GM19372 (cell line): ENCODE measurements around the gene IL31RA.

ENCODE experiments used
- ATAC-seq: cut with Tn5 transposase; IDR thresholded peaks from one replicate; pipeline ENCODE4 v1.9.1; 2021; ENCODE audit warnings: mild to moderate bottlenecking, low read depth, moderate library complexity; ENCODE audit not compliant: unreplicated experiment

IL31RA gene

DNA sequence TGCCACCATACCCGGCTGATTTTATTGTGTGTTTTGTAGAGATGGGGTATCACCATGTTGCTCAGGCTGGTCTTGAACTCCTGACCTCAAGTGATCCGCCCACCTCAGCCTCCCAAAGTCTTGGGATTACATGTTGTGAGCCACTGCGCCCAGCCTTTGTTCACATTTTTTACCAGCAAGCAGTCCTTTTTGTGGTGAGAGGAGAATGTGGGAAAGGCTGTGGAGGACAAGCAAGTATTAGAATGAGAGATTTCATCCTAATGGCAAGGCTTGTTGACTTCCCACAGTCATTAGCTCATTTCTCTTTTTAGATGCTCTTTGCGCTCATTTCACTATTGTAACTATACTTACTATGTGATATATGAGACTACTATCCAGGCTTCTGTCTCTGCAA lies 6.1 kb downstream of the IL31RA start:
- no peak for ATAC-seq

DNA sequence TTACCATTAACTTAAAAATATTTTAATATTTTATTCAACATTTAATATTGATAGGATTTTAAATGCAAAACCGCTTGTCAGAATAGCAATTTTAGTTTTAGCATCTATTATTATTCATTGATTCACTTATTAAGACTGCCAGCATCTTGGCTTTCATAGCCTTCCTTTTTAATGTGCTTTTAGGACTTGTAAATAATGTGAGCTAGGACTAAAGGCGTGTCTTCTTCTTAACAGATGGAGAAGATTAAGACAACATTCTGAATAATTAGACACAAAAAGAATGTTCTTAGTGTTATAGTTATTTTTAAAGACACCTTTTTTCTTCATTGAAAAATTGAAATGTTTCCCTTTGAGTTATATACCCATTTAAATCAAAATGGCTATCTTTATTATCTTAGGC lies 6.9 kb downstream of the IL31RA start:
- no peak for ATAC-seq

DNA sequence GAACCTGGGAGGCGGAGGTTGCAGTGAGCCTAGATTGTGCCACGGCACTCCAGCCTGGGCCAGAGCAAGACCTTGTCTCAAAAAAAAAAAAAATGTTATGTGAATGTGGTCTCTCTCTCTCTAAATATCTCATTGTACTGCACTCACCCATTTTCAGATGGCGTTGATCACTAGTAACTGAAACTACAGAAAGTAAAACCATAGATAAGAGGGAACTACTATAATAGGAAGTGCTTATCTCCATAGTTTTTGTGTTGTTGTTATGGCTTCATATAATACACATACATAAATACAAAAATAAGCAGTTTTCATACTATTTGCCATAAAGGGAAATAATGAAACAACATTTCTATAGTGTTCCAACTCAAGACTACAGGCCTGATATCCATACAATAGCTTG lies 9.1 kb downstream of the IL31RA start:
- no peak for ATAC-seq

DNA sequence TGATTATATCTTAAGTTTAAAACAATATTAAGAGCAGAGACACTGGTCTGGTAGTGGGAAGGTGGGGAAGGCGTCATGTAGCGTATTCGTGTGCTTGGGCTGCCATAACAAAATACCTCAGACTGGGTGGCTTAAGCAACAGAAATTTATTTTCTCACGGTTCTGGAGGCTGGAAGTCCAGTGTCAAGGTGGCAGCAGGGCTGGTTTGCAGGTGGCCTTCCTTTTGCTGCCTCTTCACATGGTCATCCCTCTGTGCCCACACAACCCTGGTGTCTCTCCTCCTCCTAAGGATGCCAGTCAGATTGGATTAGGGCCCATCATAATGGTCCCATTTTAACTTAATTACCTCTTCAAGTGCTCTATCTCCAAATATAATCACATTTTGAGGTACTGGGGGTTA lies 9.6 kb downstream of the IL31RA start:
- no peak for ATAC-seq

DNA sequence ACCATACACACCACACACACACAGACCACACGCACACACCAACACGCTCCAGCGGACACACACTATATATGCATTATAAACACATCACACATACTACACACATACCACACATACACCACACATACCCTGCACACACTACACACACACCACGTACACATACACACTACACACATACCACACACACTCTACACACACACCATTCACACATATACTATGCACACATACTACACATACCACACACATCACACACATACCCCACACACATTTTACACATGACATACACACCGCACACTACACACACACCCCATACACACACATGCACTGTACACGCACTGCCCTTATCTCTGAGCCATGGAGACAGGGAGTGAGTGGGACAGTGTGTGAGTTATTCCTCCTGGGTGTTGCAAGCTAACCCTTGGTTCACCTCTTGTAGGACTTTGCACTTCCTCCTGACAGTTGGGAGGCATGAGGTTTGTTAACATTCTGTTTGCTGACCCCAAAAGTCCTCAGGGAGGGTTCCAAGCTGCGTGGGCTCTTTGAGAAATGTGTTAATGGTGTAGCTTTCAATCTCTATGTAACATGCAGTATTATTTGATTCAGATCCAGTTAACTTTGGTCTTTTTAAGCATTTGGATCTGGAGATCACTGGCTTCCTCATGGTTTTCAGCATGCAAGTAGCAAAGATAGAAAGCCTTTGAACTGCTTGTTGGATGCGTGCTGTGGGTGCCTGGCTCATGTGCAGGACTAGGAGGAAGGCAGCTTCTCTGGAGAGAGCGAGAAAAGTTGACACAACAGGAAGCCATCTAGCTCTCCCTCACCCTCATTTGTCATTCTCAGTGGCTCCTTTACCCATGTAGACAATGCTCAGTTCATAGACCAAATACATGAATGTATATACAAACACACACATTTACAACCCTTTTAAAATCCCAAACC lies 13.7 kb downstream of the IL31RA start:
- no peak for ATAC-seq

- no peak for ATAC-seq
Observed at GRCh38 chr5:55865831-55866230, 14.7 kb downstream of the IL31RA start.

GRCh38 chr5:55866485-55866884 lies 15.3 kb downstream of the IL31RA start:
- ATAC-seq: no peak

DNA sequence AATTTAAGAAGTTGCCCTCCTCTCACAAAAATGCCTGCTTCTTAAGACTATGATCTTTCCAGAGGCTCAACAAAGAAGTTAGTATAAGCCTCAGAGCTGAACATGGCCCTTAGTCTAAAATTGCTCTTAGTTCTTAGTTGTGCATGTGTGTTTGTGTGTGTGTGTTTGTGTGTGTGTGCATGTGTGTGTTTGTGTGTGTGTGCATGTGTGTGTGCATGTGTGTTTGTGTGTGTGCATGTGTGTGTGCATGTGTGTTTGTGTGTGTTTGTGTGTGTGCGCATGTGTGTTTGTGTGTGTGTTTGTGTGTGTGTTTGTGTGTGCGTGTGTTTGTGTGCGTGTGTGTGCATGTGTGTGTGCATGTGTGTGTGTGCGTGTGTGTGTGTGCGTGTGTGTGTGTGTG lies 15.8 kb downstream of the IL31RA start:
- ATAC-seq: no peak

DNA sequence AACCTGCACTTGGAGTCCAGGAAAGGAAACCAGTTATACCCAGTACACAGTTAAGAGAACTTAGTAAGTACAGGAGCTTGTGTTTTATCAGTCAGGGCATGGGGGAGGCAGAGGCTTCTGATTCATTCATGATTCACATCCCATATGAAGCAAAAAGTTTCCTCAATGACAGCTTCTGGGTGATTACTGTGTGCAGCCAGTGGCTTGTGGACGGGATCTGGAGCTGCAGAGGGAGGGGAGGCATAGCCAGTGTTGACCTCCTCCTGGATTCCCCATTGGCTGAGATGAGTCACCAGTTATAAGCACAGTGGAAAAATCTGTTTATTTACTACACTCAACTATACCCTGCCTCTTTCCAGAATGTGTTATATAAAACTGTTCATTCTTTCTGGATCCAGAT lies 17.7 kb downstream of the IL31RA start:
- ATAC-seq: no peak

- ATAC-seq: no peak
Observed at GRCh38 chr5:55869847-55870246, 18.7 kb downstream of the IL31RA start.

DNA sequence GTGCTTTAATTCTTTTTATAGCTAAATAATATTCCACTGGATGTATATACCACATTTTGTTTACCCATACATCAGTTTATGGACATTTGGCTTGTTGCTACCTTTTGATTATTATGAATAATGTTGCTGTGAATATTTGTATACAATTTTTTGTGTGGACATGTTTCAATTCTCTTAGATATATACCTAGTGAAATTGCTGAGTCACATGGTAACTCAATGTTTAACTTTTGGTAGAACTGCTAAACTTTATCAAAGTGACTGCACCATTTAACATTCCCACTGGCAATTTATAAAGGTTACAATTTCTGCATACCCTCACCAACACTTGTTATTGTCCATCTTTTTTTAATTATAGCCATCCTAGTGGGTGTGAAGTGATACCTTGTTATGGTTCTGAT lies 22.1 kb downstream of the IL31RA start:
- no peak for ATAC-seq

GRCh38 chr5:55877655-55878054 lies 26.5 kb downstream of the IL31RA start:
- ATAC-seq: no peak

DNA sequence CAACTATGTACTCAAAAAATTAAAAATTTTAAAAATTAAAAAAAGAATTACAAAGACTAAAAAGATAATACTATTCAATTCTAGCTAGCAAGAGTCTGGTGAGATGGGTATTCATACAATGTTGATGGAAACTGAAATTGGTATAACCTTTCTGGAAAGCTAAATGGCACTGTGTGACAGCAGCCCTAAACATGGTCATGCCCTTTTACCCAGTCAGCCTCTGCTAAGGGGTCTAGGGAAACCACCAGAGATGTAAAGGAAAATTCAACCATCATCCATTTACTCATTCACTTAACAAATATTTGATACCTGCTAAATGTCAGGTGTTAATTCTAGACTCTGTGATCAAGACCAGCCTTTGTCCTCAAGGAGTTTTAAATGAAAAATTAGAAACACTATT lies 29.3 kb downstream of the IL31RA start:
- ATAC-seq: no peak

GRCh38 chr5:55885359-55885758 lies 34.2 kb downstream of the IL31RA start:
- no peak for ATAC-seq

DNA sequence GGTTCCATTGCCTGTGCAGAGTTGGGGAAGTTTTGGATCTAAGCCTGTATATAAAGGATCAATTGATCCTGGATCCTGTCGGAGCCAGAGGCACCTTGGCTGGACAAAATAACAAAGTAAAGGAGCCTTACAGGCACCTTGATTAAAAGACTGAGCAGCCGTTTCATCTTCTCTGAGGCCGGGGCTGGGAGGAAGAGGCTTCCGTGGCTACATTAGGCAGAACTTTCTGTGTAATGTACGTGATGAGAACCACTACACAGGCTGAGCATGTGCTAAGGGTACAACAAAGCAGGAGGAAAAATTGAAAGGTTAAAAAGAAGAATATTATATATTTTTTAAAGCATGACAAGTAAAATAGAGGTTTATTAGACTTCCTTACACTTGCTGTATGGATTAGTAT lies 37.0 kb downstream of the IL31RA start:
- ATAC-seq: no peak

- no peak for ATAC-seq
Observed at GRCh38 chr5:55892479-55892878, 41.3 kb downstream of the IL31RA start.

GRCh38 chr5:55894135-55894534 lies 43.0 kb downstream of the IL31RA start:
- no peak for ATAC-seq

GRCh38 chr5:55895346-55895745 lies 44.2 kb downstream of the IL31RA start:
- ATAC-seq: no peak

GRCh38 chr5:55896238-55896637 lies 45.1 kb downstream of the IL31RA start:
- no peak for ATAC-seq

GRCh38 chr5:55896663-55897062 lies 45.5 kb downstream of the IL31RA start:
- no peak for ATAC-seq

DNA sequence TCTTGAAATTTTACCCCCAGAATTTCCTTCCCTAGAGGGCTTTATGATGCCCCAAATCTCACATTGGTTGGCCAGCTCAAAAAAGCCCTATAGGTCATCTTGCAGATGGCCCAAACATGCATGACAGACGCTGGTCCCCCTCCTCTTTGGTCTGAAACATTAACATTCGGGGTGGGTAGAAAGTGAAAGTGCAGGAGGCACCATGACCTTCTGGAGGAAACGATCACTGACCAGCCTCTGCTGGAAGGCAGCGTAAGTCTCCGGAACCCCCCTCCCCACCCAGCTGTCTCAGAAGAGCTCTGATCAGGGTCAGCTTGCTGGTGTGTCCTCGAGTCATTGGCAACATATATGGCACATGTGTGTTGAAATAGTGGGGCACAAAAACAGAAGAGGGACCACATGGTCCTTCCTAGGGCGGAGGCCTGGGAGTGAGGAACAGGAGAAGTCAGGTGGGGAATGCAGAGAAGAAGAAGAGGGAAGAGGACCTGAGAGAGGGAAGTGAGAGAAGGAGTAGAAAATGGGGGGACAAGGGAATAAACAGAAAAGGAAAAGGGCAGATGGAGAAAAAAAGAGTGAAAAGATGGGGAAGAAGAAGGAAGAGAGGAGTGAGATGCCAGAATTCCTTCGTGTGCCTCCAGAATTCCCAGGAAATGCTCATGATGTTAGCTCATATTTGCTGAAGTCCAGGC lies 46.2 kb downstream of the IL31RA start:
- ATAC-seq: no peak

GRCh38 chr5:55897905-55898304 lies 46.7 kb downstream of the IL31RA start:
- ATAC-seq: no peak
